ENCODE data around the gene EGFL7.

DNA sequence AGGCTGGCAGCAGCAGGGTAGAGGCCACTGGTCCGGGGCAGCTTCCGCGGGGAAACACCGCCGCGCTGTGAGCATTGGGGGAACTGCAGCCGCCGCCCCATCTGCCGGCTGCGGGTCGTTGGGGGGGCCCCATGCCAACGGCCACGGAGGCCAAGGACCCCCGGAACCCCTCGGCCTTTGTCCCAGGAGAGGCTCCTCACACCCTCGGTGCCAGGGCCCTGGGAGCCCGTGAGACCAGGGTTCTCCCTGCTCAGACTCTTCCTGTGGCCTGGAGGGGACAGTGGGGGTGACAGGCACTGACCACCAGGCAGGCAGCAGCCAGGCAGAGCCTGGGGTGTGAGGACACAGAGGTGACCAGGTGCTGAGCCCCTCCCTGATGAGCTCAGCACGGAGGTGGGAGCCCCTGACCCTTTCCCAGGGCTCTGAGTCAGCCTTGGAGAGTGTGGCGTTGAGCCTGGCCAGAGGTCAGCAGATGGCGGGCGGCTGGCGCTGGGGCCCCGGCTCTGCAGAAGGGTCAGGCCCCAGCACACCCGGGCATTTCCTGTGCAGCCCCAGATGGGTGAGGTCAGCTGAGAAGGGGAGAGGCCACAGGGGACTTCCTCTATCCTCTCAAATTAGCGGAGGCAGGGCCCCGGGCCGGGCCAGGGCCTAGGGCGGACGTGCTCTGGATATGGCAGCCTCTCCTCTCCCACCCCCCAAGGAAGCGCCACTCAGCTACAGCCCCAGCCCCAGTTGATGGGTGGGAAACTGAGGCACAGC is 17.9 kb upstream of the EGFL7 start:
- TF ChIP-seq, protein P1, sequence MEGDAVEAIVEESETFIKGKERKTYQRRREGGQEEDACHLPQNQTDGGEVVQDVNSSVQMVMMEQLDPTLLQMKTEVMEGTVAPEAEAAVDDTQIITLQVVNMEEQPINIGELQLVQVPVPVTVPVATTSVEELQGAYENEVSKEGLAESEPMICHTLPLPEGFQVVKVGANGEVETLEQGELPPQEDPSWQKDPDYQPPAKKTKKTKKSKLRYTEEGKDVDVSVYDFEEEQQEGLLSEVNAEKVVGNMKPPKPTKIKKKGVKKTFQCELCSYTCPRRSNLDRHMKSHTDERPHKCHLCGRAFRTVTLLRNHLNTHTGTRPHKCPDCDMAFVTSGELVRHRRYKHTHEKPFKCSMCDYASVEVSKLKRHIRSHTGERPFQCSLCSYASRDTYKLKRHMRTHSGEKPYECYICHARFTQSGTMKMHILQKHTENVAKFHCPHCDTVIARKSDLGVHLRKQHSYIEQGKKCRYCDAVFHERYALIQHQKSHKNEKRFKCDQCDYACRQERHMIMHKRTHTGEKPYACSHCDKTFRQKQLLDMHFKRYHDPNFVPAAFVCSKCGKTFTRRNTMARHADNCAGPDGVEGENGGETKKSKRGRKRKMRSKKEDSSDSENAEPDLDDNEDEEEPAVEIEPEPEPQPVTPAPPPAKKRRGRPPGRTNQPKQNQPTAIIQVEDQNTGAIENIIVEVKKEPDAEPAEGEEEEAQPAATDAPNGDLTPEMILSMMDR (IDR thresholded peaks at IDR 0.05), result peak; percentile 84
- TF ChIP-seq EZH2 (IDR thresholded peaks at IDR 0.05) (no peak), EZH2phosphoT487 (IDR thresholded peaks at IDR 0.05) (no peak)
